Daoy (cell line): ENCODE results near the gene PCNP. TPM values are rescaled to one million over a fixed set of nuclear protein-coding genes. Genes with fewer than 3 reads are reported as not detected.
"Not testable (repeated sequence)": the region's sequence is repeated elsewhere in the genome, so short reads cannot be mapped to it uniquely, and the experiment has no call there.

Experiments used
- DNase-seq: peaks from one replicate; pipeline ENCODE4 v3.0.0-alpha.2; 2015; ENCODE audit warnings: low read depth
- total RNA-seq: library from RNA; depleted of rRNA; stranded (reverse); fragments of >200 nt; shearing (Covaris generic); gene quantifications from 2 replicates; pipeline ENCODE4 v1.2.3, GENCODE V29; 2014

PCNP gene
- total RNA-seq, 1 experiment from 2014 or later: 68.4 TPM

- DNase-seq: no peak
These were observed 6.3 kb upstream of the PCNP start for GRCh38 chr3:101567528-101568317.

- peak; percentile 23 for DNase-seq
These were observed 2.7 kb upstream of the PCNP start for GRCh38 chr3:101571028-101571895.

- peak; percentile 63 for DNase-seq
These were observed 570 bp downstream of the PCNP start for GRCh38 chr3:101574388-101575112.

GRCh38 chr3:101577286-101577685 is 3.3 kb downstream of the PCNP start:
- no peak for DNase-seq

GRCh38 chr3:101588616-101589015 is 14.6 kb downstream of the PCNP start:
- no peak for DNase-seq

GRCh38 chr3:101591071-101591470 is 17.1 kb downstream of the PCNP start:
- DNase-seq: no peak

- DNase-seq: no peak
These were observed 28.8 kb downstream of the PCNP start for GRCh38 chr3:101602731-101603130.

GRCh38 chr3:101603184-101603583 is 29.2 kb downstream of the PCNP start:
- DNase-seq: no peak

- not testable (repeated sequence) for DNase-seq
These were observed 31.4 kb downstream of the PCNP start for GRCh38 chr3:101605398-101605797.

GRCh38 chr3:101611023-101611422 is 37.0 kb downstream of the PCNP start:
- no peak for DNase-seq

GRCh38 chr3:101613014-101613413 is 39.0 kb downstream of the PCNP start:
- not testable (repeated sequence) for DNase-seq

GRCh38 chr3:101615525-101615924 is 41.5 kb downstream of the PCNP start:
- DNase-seq: no peak

GRCh38 chr3:101617478-101617877 is 43.5 kb downstream of the PCNP start:
- DNase-seq: no peak

GRCh38 chr3:101618726-101619125 is 44.7 kb downstream of the PCNP start:
- no peak for DNase-seq

GRCh38 chr3:101619734-101620133 is 45.8 kb downstream of the PCNP start:
- no peak for DNase-seq

- DNase-seq: no peak
These were observed 49.7 kb downstream of the PCNP start for GRCh38 chr3:101623656-101624055.

GRCh38 chr3:101624857-101625256 is 50.9 kb downstream of the PCNP start:
- no peak for DNase-seq

GRCh38 chr3:101625879-101626278 is 51.9 kb downstream of the PCNP start:
- DNase-seq: no peak

GRCh38 chr3:101629219-101629618 is 55.2 kb downstream of the PCNP start:
- no peak for DNase-seq

- no peak for DNase-seq
These were observed 57.3 kb downstream of the PCNP start for GRCh38 chr3:101631098-101631796.

GRCh38 chr3:101631959-101632358 is 58.0 kb downstream of the PCNP start:
- DNase-seq: not testable (repeated sequence)

- no peak for DNase-seq
These were observed 58.6 kb downstream of the PCNP start for GRCh38 chr3:101632586-101632985.
